IMR-90 (cell line): ENCODE data around the gene MRGPRF. TPM values are rescaled to one million over a fixed set of nuclear protein-coding genes. Genes with fewer than 3 reads are reported as not detected.

Experiments used
- ATAC-seq: fragments of 200-7000 bp; cut with Tn5 transposase; 2 replicates; pipeline ENCODE4 v1.9.1; 2020; ENCODE audit warnings: low read depth, mild to moderate bottlenecking, moderate library complexity
- BruUV-seq: library from RNA; stranded (reverse); fragments of 400-500 nt; replicated peaks from 2 replicates; lab custom pipeline; 2021; lab: Mats Ljungman, UMichigan
- CTCF ChIA-PET: fragments of 300-600 bp; formaldehyde crosslinking; extraction: SDS; loops from one replicate; lab custom pipeline; 2021; ENCODE audit warnings: antibody characterized with exemption; lab: Yijun Ruan, JAX
- POLR2A ChIA-PET: fragments of 300-600 bp; sonication (Branson Sonifier 250); formaldehyde crosslinking; loops from one replicate; lab custom pipeline; 2022; ENCODE audit warnings: antibody characterized with exemption; ENCODE audit not compliant: unreplicated experiment; lab: Charles Lee
- DNase-seq: peaks from one replicate; pipeline ENCODE4 v3.0.0; 2013
- H2AFZ ChIP-seq: replicated peaks from 2 replicates; pipeline ENCODE3; 2013; ENCODE audit warnings: low read length, mild to moderate bottlenecking; ENCODE audit not compliant: poor library complexity
- H2AK5ac ChIP-seq: 2 replicates; pipeline ENCODE4 v1.6.1; 2013; ENCODE audit warnings: low read depth, low read length, inconsistent platforms
- H2AK9ac ChIP-seq: replicated peaks from 2 replicates; pipeline ENCODE3; 2013; ENCODE audit warnings: mild to moderate bottlenecking, low read depth, low read length, moderate library complexity; ENCODE audit not compliant: poor library complexity
- H2BK120ac ChIP-seq: 2 replicates; pipeline ENCODE4 v1.6.1; 2013; ENCODE audit warnings: low read depth, low read length, inconsistent platforms
- H2BK15ac ChIP-seq: 3 replicates; pipeline ENCODE4 v1.6.1; 2013; ENCODE audit warnings: low read depth, low read length, inconsistent platforms
- H2BK20ac ChIP-seq: 2 replicates; pipeline ENCODE4 v1.6.1; 2013; ENCODE audit warnings: low read depth, mild to moderate bottlenecking, inconsistent platforms, low read length, moderate library complexity
- H2BK5ac ChIP-seq: 2 replicates; pipeline ENCODE4 v1.6.1; 2013; ENCODE audit warnings: mild to moderate bottlenecking, low read depth, low read length, inconsistent platforms; ENCODE audit not compliant: poor library complexity, severe bottlenecking
- H3K14ac ChIP-seq: replicated peaks from 2 replicates; pipeline ENCODE4 v1.6.1; 2013; ENCODE audit warnings: low read depth, low read length, inconsistent platforms
- H3K18ac ChIP-seq: 2 replicates; pipeline ENCODE4 v1.6.1; 2013; ENCODE audit warnings: low read depth, low read length, control low read depth
- H3K23ac ChIP-seq: 2 replicates; pipeline ENCODE4 v1.6.1; 2013; ENCODE audit warnings: low read depth, low read length, inconsistent platforms
- H3K27ac ChIP-seq: 2 replicates; pipeline ENCODE4 v1.5.1; 2013; ENCODE audit warnings: mild to moderate bottlenecking, control low read depth, low read length; ENCODE audit not compliant: insufficient read depth
- H3K27me3 ChIP-seq: 2 replicates; pipeline ENCODE4 v1.6.1; 2013; ENCODE audit warnings: low read length; ENCODE audit not compliant: control insufficient read depth, insufficient read depth
- H3K36me3 ChIP-seq: 2 replicates; pipeline ENCODE4 v1.6.1; 2013; ENCODE audit warnings: low read length, mixed read lengths; ENCODE audit not compliant: control insufficient read depth, insufficient read depth
- H3K4ac ChIP-seq: 2 replicates; pipeline ENCODE4 v1.6.1; 2013; ENCODE audit warnings: low read depth, low read length, inconsistent platforms
- H3K4me1 ChIP-seq: 2 replicates; pipeline ENCODE4 v1.6.1; 2013; ENCODE audit warnings: low read length, mixed read lengths; ENCODE audit not compliant: control insufficient read depth, insufficient read depth
- H3K4me2 ChIP-seq: 2 replicates; pipeline ENCODE4 v1.6.1; 2013; ENCODE audit warnings: low read depth, mild to moderate bottlenecking, control low read depth, low read length, moderate library complexity
- H3K4me3 ChIP-seq: 2 replicates; pipeline ENCODE4 v1.5.1; 2013; ENCODE audit warnings: low read depth, mild to moderate bottlenecking, control low read depth, low read length, moderate library complexity; ENCODE audit not compliant: insufficient read depth
- H3K56ac ChIP-seq: 2 replicates; pipeline ENCODE4 v1.6.1; 2013; ENCODE audit warnings: low read length, inconsistent platforms; ENCODE audit not compliant: insufficient read depth; ENCODE audit errors: extremely low read depth
- H3K79me1 ChIP-seq, 2 experiments: 2 replicates each; pipeline ENCODE4 v1.6.1; 2013; ENCODE audit warnings: low read length in 2 of 2, inconsistent platforms in 1 of 2, low read depth in 1 of 2
- H3K9ac ChIP-seq: 2 replicates; pipeline ENCODE4 v1.6.1; 2013; ENCODE audit warnings: low read depth, low read length, control low read depth
- H3K9me1 ChIP-seq: 2 replicates; pipeline ENCODE4 v1.6.1; 2013; ENCODE audit warnings: low read length, inconsistent platforms; ENCODE audit not compliant: insufficient read depth
- H3K9me3 ChIP-seq: 2 replicates; pipeline ENCODE4 v1.6.1; 2013; ENCODE audit warnings: low read length; ENCODE audit not compliant: control insufficient read depth, insufficient read depth
- H4K20me1 ChIP-seq: 2 replicates; pipeline ENCODE4 v1.6.1; 2013; ENCODE audit warnings: low read length, inconsistent platforms; ENCODE audit not compliant: insufficient read depth
- H4K5ac ChIP-seq: 2 replicates; pipeline ENCODE4 v1.6.1; 2013; ENCODE audit warnings: mild to moderate bottlenecking, low read depth, low read length, control low read depth
- H4K8ac ChIP-seq, 2 experiments: 2 replicates each; pipeline ENCODE4 v1.6.1; 2013; ENCODE audit warnings: low read depth in 2 of 2, low read length in 2 of 2, control low read depth in 1 of 2, inconsistent platforms in 1 of 2
- H4K91ac ChIP-seq: 2 replicates; pipeline ENCODE4 v1.6.1; 2013; ENCODE audit warnings: low read depth, low read length, inconsistent platforms; ENCODE audit not compliant: insufficient read depth
- BHLHE40 ChIP-seq: fragments of 150-350 bp; IDR thresholded peaks from 2 replicates; pipeline ENCODE4 v1.6.1; 2016; ENCODE audit warnings: mild to moderate bottlenecking, low read depth, low read length
- CEBPB ChIP-seq: IDR thresholded peaks from 2 replicates; pipeline ENCODE4 v1.6.1; 2012; ENCODE audit warnings: low read depth, low read length, improper control_type of control experiment
- CHD1 ChIP-seq: IDR thresholded peaks from 2 replicates; pipeline ENCODE4 v1.6.1; 2012; ENCODE audit warnings: low read depth, low read length, improper control_type of control experiment
- CTCF ChIP-seq: conservative IDR thresholded peaks from 2 replicates; pipeline ENCODE4 v1.5.1; 2012; ENCODE audit warnings: mild to moderate bottlenecking, low read depth, low read length, improper control_type of control experiment
- ELK1 ChIP-seq: fragments of 150-350 bp; IDR thresholded peaks from 2 replicates; pipeline ENCODE4 v1.6.1; 2016; ENCODE audit warnings: low read depth, mild to moderate bottlenecking, low read length, moderate library complexity, borderline replicate concordance
- MAZ ChIP-seq: IDR thresholded peaks from 2 replicates; pipeline ENCODE4 v1.6.1; 2012; ENCODE audit warnings: low read depth, mild to moderate bottlenecking, low read length, improper control_type of control experiment, moderate library complexity, borderline replicate concordance
- MXI1 ChIP-seq: IDR thresholded peaks from 2 replicates; pipeline ENCODE4 v1.6.1; 2012; ENCODE audit warnings: low read depth, mild to moderate bottlenecking, low read length, moderate library complexity, borderline replicate concordance
- NFE2L2 ChIP-seq: fragments of 150-350 bp; IDR thresholded peaks from 2 replicates; pipeline ENCODE4 v1.6.1; 2016; ENCODE audit warnings: low read depth, mild to moderate bottlenecking, low read length
- POLR2A ChIP-seq: IDR thresholded peaks from 2 replicates; pipeline ENCODE4 v1.6.1; 2012; ENCODE audit warnings: mild to moderate bottlenecking, low read depth, low read length
- RAD21 ChIP-seq: IDR thresholded peaks from 2 replicates; pipeline ENCODE4 v1.6.1; 2012; ENCODE audit warnings: low read length, improper control_type of control experiment
- RCOR1 ChIP-seq: IDR thresholded peaks from 2 replicates; pipeline ENCODE4 v1.6.1; 2012; ENCODE audit warnings: mild to moderate bottlenecking, low read length, improper control_type of control experiment; ENCODE audit not compliant: insufficient replicate concordance
- RFX5 ChIP-seq: IDR thresholded peaks from 2 replicates; pipeline ENCODE4 v1.8.0; 2012; ENCODE audit warnings: low read depth, mild to moderate bottlenecking, low read length, moderate library complexity
- SMC3 ChIP-seq: fragments of 150-350 bp; IDR thresholded peaks from 2 replicates; pipeline ENCODE4 v1.6.1; 2016; ENCODE audit warnings: low read depth, mild to moderate bottlenecking, antibody characterized with exemption, low read length, moderate library complexity
- WGBS, 2 experiments: methylation state at CpG; one replicate each; pipeline versions ENCODE4 v1.1.5 to v1.1.7; 2013; ENCODE audit warnings: missing lambda C conversion rate in 2 of 2; ENCODE audit not compliant: insufficient read length in 1 of 2; ENCODE audit errors: extremely low coverage in 2 of 2; 5-methylcytosine and 5-hydroxymethylcytosine counted together
- dilution Hi-C: fragments of 300-500 bp; cut with HindIII; formaldehyde crosslinking; loops from one replicate; pipeline ENCODE4 v1.14.3; 2018; ENCODE audit warnings: low sequenced_read_pairs; ENCODE audit not compliant: unreplicated experiment
- in situ Hi-C: fragments of 300-500 bp; cut with MboI; formaldehyde crosslinking; loops from 3 replicates; pipeline ENCODE4 v1.14.3; 2019; ENCODE audit warnings: low sequenced_read_pairs, inconsistent platforms, mixed read lengths
- intact Hi-C: fragments of 100-400 bp; cut with micrococcal nuclease; formaldehyde crosslinking; loops from 2 replicates; pipeline ENCODE4 v1.10.0; 2022
- polyA plus RNA-seq, 3 experiments: library from polyadenylated mRNA; depleted of rRNA; stranded (reverse); fragments of >200 nt; gene quantifications; 2 replicates each; pipeline ENCODE4 v1.2.3, GENCODE V29; 2012; ENCODE audit warnings: low replicate concordance in 1 of 3
- total RNA-seq: library from RNA; depleted of rRNA; stranded (reverse); fragments of >200 nt; gene quantifications from 2 replicates; pipeline ENCODE4 v1.2.3, GENCODE V29; 2012

The MRGPRF gene
- total and polyA plus RNA-seq, 2 of the 4 experiments (the other 2 are of a cell fraction): 6.3 to 28.8 TPM

GRCh38 chr11:69058511-69059270 lies 45.6 kb upstream of the MRGPRF start:
- Histone ChIP-seq H3K27ac (no peak overlapping the region), H3K4me3 (no peak overlapping the region)
- WGBS, 2 experiments: 77% methylated on average over 9 of the region's 23 CpGs; no CpG with 5 or more reads in 1 of the 2 experiments

More at GRCh38 chr11:69058511-69059270, 45.6 kb upstream of the MRGPRF start:
- Histone ChIP-seq H4K8ac (no peak overlapping the region), H3K9ac (no peak overlapping the region), H2AFZ (no peak overlapping the region), H2BK20ac (no peak overlapping the region), H3K4me1 (no peaks in the 10 kb centered on the region), H2AK5ac (no peak overlapping the region), H2BK120ac (no peak overlapping the region), H3K14ac (no peak overlapping the region), H4K5ac (no peak overlapping the region), H3K4ac (no peak overlapping the region), H2BK15ac (no peak overlapping the region), H3K56ac (no peak overlapping the region), H2AK9ac (no peak overlapping the region), H4K20me1 (peaks cover 31% of the 10 kb centered on the region), H3K9me1 (no peaks in the 10 kb centered on the region), H3K9me3 (no peaks in the 10 kb centered on the region), H3K36me3 (peaks cover 50% of the 10 kb centered on the region), H2BK5ac (no peak overlapping the region), H3K27me3 (no peaks in the 10 kb centered on the region), H3K4me2 (no peak overlapping the region), H3K18ac (no peak overlapping the region), H3K79me1 (peaks cover 6 to 42% of the 10 kb centered on the region in 2 experiments; a peak in 3 of 4 replicates), H4K91ac (no peak overlapping the region), H3K23ac (no peak overlapping the region)
- CTCF ChIA-PET: no interaction called here
- intact Hi-C loops: no loop called here
- no peak for TF ChIP-seq MAZ
- no peak for TF ChIP-seq NFE2L2
- TF ChIP-seq SMC3: no peak
- TF ChIP-seq CEBPB: no peak
- TF ChIP-seq BHLHE40: no peak
- no peak for TF ChIP-seq MXI1
- TF ChIP-seq RFX5: no peak
- TF ChIP-seq RCOR1: no peak
- TF ChIP-seq POLR2A: no peak
- TF ChIP-seq RAD21: no peak
- TF ChIP-seq ELK1: no peak
- TF ChIP-seq CTCF: no peak
- no peak for TF ChIP-seq CHD1
- dilution Hi-C loops: no loop called here
- BruUV-seq: no TSS peak
- in situ Hi-C loops: no loop called here
- ATAC-seq: no peak
- DNase-seq: no peak
- POLR2A ChIA-PET: no interaction called here
